K562 (cell line): ENCODE data around the gene CHCHD6. TPM values are rescaled to one million over a fixed set of nuclear protein-coding genes. Genes with fewer than 3 reads are reported as not detected.
A peak's percentile ranks its signal among the peaks of the same experiment; 100 is the strongest.

Experiments used
- ATAC-seq: fragments of 200-7000 bp; cut with Tn5 transposase; 3 replicates; pipeline ENCODE4 v1.9.1; 2020; ENCODE audit warnings: moderate library complexity
- BruUV-seq: library from RNA; stranded (reverse); fragments of 400-500 nt; replicated peaks from 2 replicates; lab custom pipeline; 2021; lab: Mats Ljungman, UMichigan
- CTCF ChIA-PET: fragments of 300-600 bp; formaldehyde crosslinking; extraction: SDS; loops from one replicate; lab custom pipeline; 2021; ENCODE audit warnings: low intra/inter-chr PET ratio; lab: Yijun Ruan, JAX
- POLR2A ChIA-PET: fragments of 300-600, 350-650 bp; sonication (Branson Sonifier 250); formaldehyde crosslinking; extraction: SDS; loops from one replicate; lab custom pipeline; 2021; ENCODE audit warnings: antibody characterized with exemption, inconsistent platforms; lab: Yijun Ruan, JAX
- DNase-seq, 4 experiments: peaks; one replicate each; pipeline versions ENCODE4 v3.0.0 to v3.0.0-alpha.2; 2011 to 2018; ENCODE audit warnings: low spot score in 3 of 4, mixed read lengths in 3 of 4; ENCODE audit errors: extremely low read depth in 1 of 4
- FAIRE-seq: peaks from 2 replicates; lab custom pipeline; 2011; peaks lifted over from hg19 to GRCh38; lab: Jason Lieb, UNC
- H2AFZ ChIP-seq: 2 replicates; pipeline ENCODE4 v1.6.0; 2011; ENCODE audit warnings: low read depth, low read length, control low read depth, inconsistent platforms
- H3K27ac ChIP-seq: fragments of 200-600 bp; 3 replicates; pipeline ENCODE4 v1.8.0; 2011; ENCODE audit warnings: low read depth, mild to moderate bottlenecking, control low read depth, inconsistent platforms, low read length, moderate library complexity, mixed read lengths; ENCODE audit errors: extremely low read depth
- H3K27me3 ChIP-seq, 2 experiments: fragments of 300-600 bp in 1 of 2; 2 replicates in 1 of 2; 3 replicates in 1 of 2; pipeline versions ENCODE4 v1.6.0 to v1.8.0; 2011; ENCODE audit warnings: inconsistent platforms in 2 of 2, low read length in 2 of 2, mild to moderate bottlenecking in 1 of 2, mixed read lengths in 1 of 2, moderate library complexity in 1 of 2; ENCODE audit not compliant: control insufficient read depth in 2 of 2, insufficient read depth in 2 of 2
- H3K36me3 ChIP-seq: fragments of 300-600 bp; 3 replicates; pipeline ENCODE4 v1.8.0; 2011; ENCODE audit warnings: mild to moderate bottlenecking, low read length, inconsistent platforms; ENCODE audit not compliant: control insufficient read depth, insufficient read depth
- H3K4me1 ChIP-seq, 2 experiments: fragments of 200-600 bp in 1 of 2; replicated peaks in 1 of 2; 2 replicates in 1 of 2; 3 replicates in 1 of 2; pipeline versions ENCODE4 v1.5.1 to v1.8.0; 2011; ENCODE audit warnings: inconsistent platforms in 2 of 2, low read length in 2 of 2, mild to moderate bottlenecking in 1 of 2, mixed read lengths in 1 of 2, moderate library complexity in 1 of 2; ENCODE audit not compliant: control insufficient read depth in 2 of 2, insufficient read depth in 2 of 2
- H3K4me2 ChIP-seq: 2 replicates; pipeline ENCODE4 v1.6.1; 2011; ENCODE audit warnings: low read length, control low read depth, inconsistent platforms, mixed read lengths; ENCODE audit not compliant: insufficient read depth
- H3K4me3 ChIP-seq: fragments of 200-600 bp; sonication (generic), shearing (Covaris generic); 2 replicates; pipeline ENCODE4 v1.5.1; 2016; ENCODE audit warnings: control low read depth, inconsistent platforms
- H3K79me2 ChIP-seq: fragments of 200-600 bp; 3 replicates; pipeline ENCODE4 v1.8.0; 2011; ENCODE audit warnings: low read length, inconsistent platforms; ENCODE audit not compliant: control insufficient read depth, insufficient read depth
- H3K9ac ChIP-seq, 2 experiments: 2 replicates each; pipeline versions ENCODE4 v1.6.0 to v1.6.1; 2011; ENCODE audit warnings: low read depth in 2 of 2, low read length in 2 of 2, control low read depth in 1 of 2, inconsistent platforms in 1 of 2, mild to moderate bottlenecking in 1 of 2, mixed read lengths in 1 of 2; ENCODE audit not compliant: insufficient read depth in 1 of 2
- H3K9me1 ChIP-seq: one replicate; pipeline ENCODE4 v1.6.0; 2011; ENCODE audit warnings: inconsistent platforms, mild to moderate bottlenecking, low read length, moderate library complexity; ENCODE audit not compliant: control insufficient read depth, insufficient read depth
- H3K9me3 ChIP-seq: replicated peaks from 2 replicates; pipeline ENCODE4 v1.5.1; 2011; ENCODE audit warnings: low read depth, low read length, inconsistent platforms; ENCODE audit not compliant: control insufficient read depth, insufficient read depth
- H4K20me1 ChIP-seq: replicated peaks from 2 replicates; pipeline ENCODE4 v1.6.1; 2011; ENCODE audit warnings: low read length, inconsistent platforms, mixed read lengths; ENCODE audit not compliant: control insufficient read depth, insufficient read depth
- ARNT ChIP-seq, 2 experiments: fragments of 450-650 bp; IDR thresholded peaks; 2 replicates each; pipeline ENCODE4 v1.6.1; 2016; ENCODE audit warnings: mild to moderate bottlenecking in 1 of 2
- BCL6 ChIP-seq: fragments of 250-450 bp; sonication (Bioruptor Pico); IDR thresholded peaks from 2 replicates; pipeline ENCODE4 v1.4.0; 2020
- EHMT2 ChIP-seq: fragments of 450-650 bp; IDR thresholded peaks from 2 replicates; pipeline ENCODE4 v1.6.1; 2018; ENCODE audit warnings: antibody characterized with exemption
- FOSL1 ChIP-seq: fragments of 200-800 bp; sonication (Bioruptor generic); conservative IDR thresholded peaks from 2 replicates; pipeline ENCODE4 v1.6.1; 2016; ENCODE audit warnings: missing genetic modification characterization, missing compliant biosample characterization
- KAT7 ChIP-seq: sonication (generic); formaldehyde crosslinking; IDR thresholded peaks from 2 replicates; pipeline ENCODE4 v1.8.0; 2022; ENCODE audit warnings: missing genetic modification reagents, mild to moderate bottlenecking, borderline replicate concordance
- LARP7 ChIP-seq: fragments of 450-650 bp; IDR thresholded peaks from 2 replicates; pipeline ENCODE4 v1.6.1; 2016
- MYNN ChIP-seq, 2 experiments: sonication (generic); formaldehyde crosslinking in 1 of 2; IDR thresholded peaks; 2 replicates each; pipeline versions ENCODE4 v1.5.0 to v1.6.1; 2016 to 2020; ENCODE audit warnings: antibody characterized with exemption in 1 of 2, missing genetic modification reagents in 1 of 2
- NR2F6 ChIP-seq: fragments of 450-650 bp; formaldehyde crosslinking; IDR thresholded peaks from 2 replicates; pipeline ENCODE4 v1.4.0; 2020; ENCODE audit warnings: mild to moderate bottlenecking
- POLR3G ChIP-seq: IDR thresholded peaks from 2 replicates; pipeline ENCODE4 v1.6.1; 2011; ENCODE audit not compliant: insufficient read length, insufficient replicate concordance; ENCODE audit errors: extremely low read depth
- PPARD ChIP-seq: fragments of 250-450 bp; sonication (Bioruptor Pico); IDR thresholded peaks from 2 replicates; pipeline ENCODE4 v1.8.0; 2022; ENCODE audit warnings: inconsistent platforms, mild to moderate bottlenecking, moderate library complexity
- RFX1 ChIP-seq: fragments of 450-650 bp; IDR thresholded peaks from 2 replicates; pipeline ENCODE4 v1.6.1; 2016; ENCODE audit warnings: mild to moderate bottlenecking, moderate library complexity
- SMARCC2 ChIP-seq: fragments of 450-650 bp; IDR thresholded peaks from 2 replicates; pipeline ENCODE4 v1.6.1; 2017; ENCODE audit warnings: antibody characterized with exemption, moderate library complexity, mild to moderate bottlenecking, low read depth
- SRF ChIP-seq, 2 experiments: fragments of 250-450, 450-650 bp in 1 of 2; sonication (Bioruptor Pico) in 1 of 2; sonication (generic) in 1 of 2; formaldehyde crosslinking; IDR thresholded peaks; 2 replicates each; pipeline versions ENCODE4 v1.5.0 to v1.5.1; 2020 to 2022; ENCODE audit warnings: mild to moderate bottlenecking in 1 of 2, missing genetic modification reagents in 1 of 2
- TCF3 ChIP-seq: sonication (generic); formaldehyde crosslinking; IDR thresholded peaks from 2 replicates; pipeline ENCODE4 v1.4.0; 2020; ENCODE audit warnings: mild to moderate bottlenecking, missing genetic modification reagents
- TGIF2 ChIP-seq: sonication (generic); formaldehyde crosslinking; IDR thresholded peaks from 2 replicates; pipeline ENCODE4 v1.8.1; 2022; ENCODE audit warnings: mild to moderate bottlenecking, missing genetic modification reagents, moderate library complexity
- ZNF707 ChIP-seq: fragments of 250-450 bp; sonication (Bioruptor Pico); conservative IDR thresholded peaks from 2 replicates; pipeline ENCODE4 v1.8.0; 2022; ENCODE audit warnings: inconsistent platforms, mild to moderate bottlenecking, moderate library complexity
- WGBS: fragments of 100-300 bp; shearing (Covaris generic); methylation state at CpG from one replicate; pipeline ENCODE4 v1.1.6; 2016; ENCODE audit warnings: low coverage, mixed read lengths; ENCODE audit not compliant: insufficient coverage; ENCODE audit errors: missing lambda C conversion rate; 5-methylcytosine and 5-hydroxymethylcytosine counted together
- in situ Hi-C: fragments of 300-500 bp; cut with MboI; formaldehyde crosslinking; loops from 4 replicates; pipeline ENCODE4 v1.15.0; 2018; ENCODE audit warnings: inconsistent platforms, mixed read lengths
- intact Hi-C: fragments of 100-400 bp; cut with micrococcal nuclease; formaldehyde crosslinking; loops from 2 replicates; pipeline ENCODE4 v1.14.2; 2022
- polyA plus RNA-seq, 8 experiments: library from polyadenylated mRNA; depleted of rRNA in 4 of 8; stranded (reverse) in 5 of 8; unstranded in 3 of 8; fragments of >200 nt; fragmentation: Nextera tagmentation in 2 of 8; fragmentation: Illumina TruSeq in 1 of 8; extraction: Ambion mirVana in 2 of 8; extraction: Trizol in 1 of 8; gene quantifications; 2 replicates each; pipeline versions ENCODE4 v1.2.1 to v1.2.3, GENCODE V29; 2011 to 2014; ENCODE audit warnings: inconsistent platforms in 1 of 8, missing spikeins in 1 of 8
- total RNA-seq, 7 experiments: library from RNA; depleted of rRNA in 6 of 7; stranded (reverse); fragments of >200 nt in 6 of 7; fragmentation: Illumina TruSeq in 2 of 7; extraction: Trizol in 2 of 7; gene quantifications; 2 replicates each; pipeline versions ENCODE4 v1.2.1 to v1.2.3, GENCODE V29; 2011 to 2021; ENCODE audit warnings: low replicate concordance in 1 of 7
- TF ChIP-seq, protein P1 (sequence below): fragments of 450-650 bp; IDR thresholded peaks from 2 replicates; pipeline ENCODE4 v1.6.1; 2018; ENCODE audit warnings: mild to moderate bottlenecking, low read depth; ENCODE audit not compliant: partially characterized antibody
- TF ChIP-seq, protein P2 (sequence below), 2 experiments: IDR thresholded peaks; 2 replicates each; pipeline ENCODE4 v1.6.1; 2011; ENCODE audit warnings: borderline replicate concordance in 1 of 2, control low read depth in 1 of 2, low read depth in 1 of 2, low read length in 1 of 2, mild to moderate bottlenecking in 1 of 2, mixed read lengths in 1 of 2, moderate library complexity in 1 of 2; ENCODE audit not compliant: insufficient read depth in 1 of 2, insufficient read length in 1 of 2, poor library complexity in 1 of 2, severe bottlenecking in 1 of 2; ENCODE audit errors: extremely low read depth in 1 of 2
- TF ChIP-seq, protein P3 (sequence below): sonication (generic); formaldehyde crosslinking; IDR thresholded peaks from 2 replicates; pipeline ENCODE4 v1.8.0; 2022; ENCODE audit warnings: mild to moderate bottlenecking, missing genetic modification reagents

CHCHD6 gene
- total and polyA plus RNA-seq, 9 of the 15 experiments (the other 6 are each of a cell fraction or from before 2014, with no cell fraction given), result 4.6 to 18.6 (median 10.9) TPM

DNA sequence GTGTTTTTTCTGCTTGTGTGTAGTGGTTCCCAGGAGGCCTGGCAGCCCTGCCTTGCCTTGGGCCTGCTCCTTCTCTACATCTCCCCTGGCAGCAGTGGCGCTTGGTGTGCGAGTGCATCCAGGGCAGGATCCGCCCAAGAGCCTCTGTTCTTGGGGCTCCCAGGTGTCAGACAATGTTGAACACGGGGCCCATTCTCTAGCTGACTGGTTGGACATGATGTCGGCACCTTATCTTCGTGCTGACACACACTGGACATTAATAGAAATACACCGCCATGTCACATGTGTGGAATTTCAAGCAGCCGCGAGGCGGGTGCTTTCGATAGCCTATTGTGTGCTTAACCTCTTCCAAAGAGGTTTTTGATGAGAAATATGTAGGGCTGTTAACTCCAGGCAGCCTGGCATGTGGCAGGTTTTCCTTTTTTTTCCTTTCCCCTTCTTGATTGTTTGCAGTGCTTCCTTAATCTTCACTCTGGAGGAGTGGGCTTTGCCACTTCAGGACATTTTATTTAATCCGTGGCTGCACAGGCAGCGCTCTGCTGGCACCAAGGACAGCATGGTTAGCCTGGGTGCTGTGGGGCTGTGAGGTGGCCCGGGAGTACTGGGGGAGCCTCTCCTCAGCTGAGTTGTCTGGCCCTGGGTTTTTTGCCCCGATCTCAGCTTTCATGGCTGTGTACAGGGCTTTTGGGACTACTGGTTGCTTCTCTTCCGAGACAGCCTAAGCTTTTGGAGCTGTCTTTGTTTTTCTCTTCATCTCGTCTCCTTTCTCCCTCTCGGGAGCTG, 42.5 kb downstream of the CHCHD6 start:
- ATAC-seq, result peak; percentile 92
- no peak for FAIRE-seq
- WGBS, result 43% methylated on average over 17 of the region's 18 CpGs
- peak overlapping the region; percentile 47; the same call in 1 of the 2 replicates for H2AFZ ChIP-seq
- peak; percentile 34 to 64 (median 39) for DNase-seq
- no peak overlapping the region for H3K27ac ChIP-seq
- POLR2A ChIA-PET, result interaction anchor here (0.6 to 1.0 kb wide), 4 partner anchors 9 to 678 kb away, joined by 3 read pairs; no protein-coding TSS in a partner anchor
- peak overlapping the region; percentile 43 for H3K4me2 ChIP-seq
- H3K9me1 ChIP-seq, result peaks cover 3% of the 10 kb centered on the region
- in situ Hi-C loops, result no loop called here
- CTCF ChIA-PET, result interaction anchor here (1.5 kb wide), 1 partner anchor 236 kb away, joined by 6 read pairs; the partner anchor contains the start of gene PLXNA1
- no peaks in the 10 kb centered on the region for H3K27me3 ChIP-seq
- H4K20me1 ChIP-seq, result no peaks in the 10 kb centered on the region
- H3K36me3 ChIP-seq, result no peaks in the 10 kb centered on the region
- H3K9me3 ChIP-seq, result no peaks in the 10 kb centered on the region
- intact Hi-C loops, result loop anchor here (10.0 kb wide), 1 partner anchor 222 kb away; the partner anchor contains the start of gene CHST13
- BruUV-seq, result no TSS peak
- no peak overlapping the region for H3K4me3 ChIP-seq
- H3K79me2 ChIP-seq, result no peaks in the 10 kb centered on the region
- peaks cover 7 to 13% of the 10 kb centered on the region in 2 experiments; a peak in 4 of 5 replicates for H3K4me1 ChIP-seq
- peak overlapping the region; percentile 22 to 79; a peak in 3 of 4 replicates for H3K9ac ChIP-seq
- TF ChIP-seq ARNT (IDR thresholded peaks at IDR 0.05), result no peak
- no peak for TF ChIP-seq EHMT2
- TF ChIP-seq POLR3G, result no peak
- no peak for TF ChIP-seq BCL6 (CRISPR knock-in tag)
- TF ChIP-seq, protein P1, sequence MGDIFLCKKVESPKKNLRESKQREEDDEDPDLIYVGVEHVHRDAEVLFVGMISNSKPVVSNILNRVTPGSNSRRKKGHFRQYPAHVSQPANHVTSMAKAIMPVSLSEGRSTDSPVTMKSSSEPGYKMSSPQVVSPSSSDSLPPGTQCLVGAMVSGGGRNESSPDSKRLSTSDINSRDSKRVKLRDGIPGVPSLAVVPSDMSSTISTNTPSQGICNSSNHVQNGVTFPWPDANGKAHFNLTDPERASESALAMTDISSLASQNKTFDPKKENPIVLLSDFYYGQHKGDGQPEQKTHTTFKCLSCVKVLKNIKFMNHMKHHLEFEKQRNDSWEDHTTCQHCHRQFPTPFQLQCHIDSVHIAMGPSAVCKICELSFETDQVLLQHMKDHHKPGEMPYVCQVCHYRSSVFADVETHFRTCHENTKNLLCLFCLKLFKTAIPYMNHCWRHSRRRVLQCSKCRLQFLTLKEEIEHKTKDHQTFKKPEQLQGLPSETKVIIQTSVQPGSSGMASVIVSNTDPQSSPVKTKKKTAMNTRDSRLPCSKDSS, result no peak
- TF ChIP-seq, protein P2, sequence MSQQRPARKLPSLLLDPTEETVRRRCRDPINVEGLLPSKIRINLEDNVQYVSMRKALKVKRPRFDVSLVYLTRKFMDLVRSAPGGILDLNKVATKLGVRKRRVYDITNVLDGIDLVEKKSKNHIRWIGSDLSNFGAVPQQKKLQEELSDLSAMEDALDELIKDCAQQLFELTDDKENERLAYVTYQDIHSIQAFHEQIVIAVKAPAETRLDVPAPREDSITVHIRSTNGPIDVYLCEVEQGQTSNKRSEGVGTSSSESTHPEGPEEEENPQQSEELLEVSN (IDR thresholded peaks at IDR 0.05; ENCODE audit: borderline replicate concordance in 1 of 2, extremely low read depth in 1 of 2, insufficient read depth in 1 of 2, insufficient read length in 1 of 2, low read depth in 1 of 2, low read length in 1 of 2, poor library complexity in 1 of 2, severe bottlenecking in 1 of 2), result peak in 1 of 2 experiments; percentile 46
- no peak for TF ChIP-seq SMARCC2
- no peak for TF ChIP-seq PPARD (CRISPR knock-in tag)
- TF ChIP-seq, protein P3, sequence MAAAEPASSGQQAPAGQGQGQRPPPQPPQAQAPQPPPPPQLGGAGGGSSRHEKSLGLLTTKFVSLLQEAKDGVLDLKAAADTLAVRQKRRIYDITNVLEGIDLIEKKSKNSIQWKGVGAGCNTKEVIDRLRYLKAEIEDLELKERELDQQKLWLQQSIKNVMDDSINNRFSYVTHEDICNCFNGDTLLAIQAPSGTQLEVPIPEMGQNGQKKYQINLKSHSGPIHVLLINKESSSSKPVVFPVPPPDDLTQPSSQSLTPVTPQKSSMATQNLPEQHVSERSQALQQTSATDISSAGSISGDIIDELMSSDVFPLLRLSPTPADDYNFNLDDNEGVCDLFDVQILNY (CRISPR knock-in tag), result no peak
- no peak for TF ChIP-seq KAT7 (CRISPR knock-in tag)
- TF ChIP-seq RFX1, result no peak
- no peak for TF ChIP-seq SRF (CRISPR knock-in tag; IDR thresholded peaks at IDR 0.05)
- TF ChIP-seq NR2F6 (CRISPR knock-in tag), result no peak
- peak; percentile 32; the same call in 1 of the 2 replicates for TF ChIP-seq TCF3 (CRISPR knock-in tag)
- TF ChIP-seq LARP7, result no peak
- TF ChIP-seq FOSL1, result no peak
- no peak for TF ChIP-seq ZNF707 (CRISPR knock-in tag)
- TF ChIP-seq TGIF2 (CRISPR knock-in tag), result no peak
- TF ChIP-seq MYNN (IDR thresholded peaks at IDR 0.05), result no peak
- TF ChIP-seq MYNN (CRISPR knock-in tag; IDR thresholded peaks at IDR 0.05), result no peak
